Daoy (cell line): ENCODE results near the gene DENND1B. TPM values are rescaled to one million over a fixed set of nuclear protein-coding genes. Genes with fewer than 3 reads are reported as not detected.
A peak's percentile ranks its signal among the peaks of the same experiment; 100 is the strongest.

Experiments used
- DNase-seq: peaks from one replicate; pipeline ENCODE4 v3.0.0-alpha.2; 2015; ENCODE audit warnings: low read depth
- total RNA-seq: library from RNA; depleted of rRNA; stranded (reverse); fragments of >200 nt; shearing (Covaris generic); gene quantifications from 2 replicates; pipeline ENCODE4 v1.2.3, GENCODE V29; 2014; rRNA removed

DENND1B gene
- total RNA-seq, 1 experiment from 2014 or later, result 5.6 TPM

- DNase-seq, result peak; percentile 23
These were observed 307.4 kb downstream of the DENND1B start for GRCh38 chr1:197467881-197468280.

GRCh38 chr1:197466813-197467212, 308.5 kb downstream of the DENND1B start:
- no peak for DNase-seq

- DNase-seq, result no peak
These were observed 309.6 kb downstream of the DENND1B start for GRCh38 chr1:197465528-197466327.

DNA sequence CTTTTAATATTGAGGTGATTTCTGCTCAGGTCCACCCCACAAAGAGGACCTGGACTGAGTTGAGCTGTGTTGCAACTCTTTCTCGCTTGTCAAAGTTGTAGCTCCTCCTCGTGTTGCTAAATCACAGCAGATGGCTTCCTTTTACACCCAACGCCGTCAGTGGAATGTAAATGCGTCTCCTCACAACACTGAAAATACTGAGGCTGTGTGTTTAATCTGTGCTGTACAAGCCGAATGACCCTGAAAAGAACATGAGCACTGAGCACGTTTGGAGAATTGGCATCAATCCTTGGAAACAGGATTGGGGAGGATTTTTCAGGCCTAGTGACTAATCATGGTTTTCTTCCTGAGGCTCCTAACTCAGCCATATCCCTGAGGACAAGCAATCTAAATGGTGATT, 311.2 kb downstream of the DENND1B start:
- no peak for DNase-seq

DNA sequence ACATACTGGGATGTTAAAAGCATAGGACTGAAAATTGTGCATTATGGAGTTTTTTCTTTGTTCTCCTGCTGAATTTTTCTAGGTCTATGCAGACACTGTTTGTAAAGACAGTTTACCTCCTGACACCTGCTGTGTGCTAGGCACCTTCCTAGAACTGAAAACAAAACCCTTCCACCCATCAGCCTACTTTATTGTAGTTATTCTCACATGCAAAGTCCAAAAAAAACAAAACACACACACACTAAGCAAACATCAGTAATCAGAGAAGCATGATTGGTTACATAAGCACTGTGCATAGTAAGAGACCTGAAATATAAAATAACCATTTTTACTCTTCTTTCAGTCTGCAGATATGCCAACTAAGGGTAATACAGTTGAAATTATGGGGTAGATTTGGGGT, 312.1 kb downstream of the DENND1B start:
- DNase-seq, result no peak

GRCh38 chr1:197462539-197462938, 312.7 kb downstream of the DENND1B start:
- no peak for DNase-seq

Other genes starting within 250 kb of the DENND1B start
- 18.8 and 28.6 TPM in 2 replicates for gene C1orf53, start 127.2 kb upstream of the DENND1B start, total RNA-seq
- gene LHX9, start 141.9 kb upstream of the DENND1B start, total RNA-seq, result 0.17 and 0.42 TPM in 2 replicates